Activated naive CD4-positive, alpha-beta T cell treated with anti-CD3 and anti-CD28 coated beads, Interleukin-2, amount 10 ng/mL, durations not matched to agents 7 days and 5 days (primary cell): ENCODE measurements around the gene SNUPN.

Source experiments
- CTCF ChIA-PET: fragments of 350-600 bp; sonication (Branson Sonifier 250); formaldehyde crosslinking; loops from one replicate; lab custom pipeline; 2021; ENCODE audit warnings: antibody characterized with exemption; lab: Charles Lee
- DNase-seq: peaks from one replicate; pipeline ENCODE4 v3.0.0-alpha.2; 2020
- H3K27ac Mint-ChIP-seq: one replicate; pipeline ENCODE4 v1.8.0; 2021; ENCODE audit warnings: mild to moderate bottlenecking, moderate library complexity, mixed read lengths
- H3K27me3 Mint-ChIP-seq: one replicate; pipeline ENCODE4 v1.8.0; 2021; ENCODE audit warnings: mild to moderate bottlenecking, mixed read lengths
- H3K36me3 Mint-ChIP-seq: one replicate; pipeline ENCODE4 v1.8.0; 2021; ENCODE audit warnings: mixed read lengths
- H3K4me1 Mint-ChIP-seq: one replicate; pipeline ENCODE4 v1.8.0; 2021; ENCODE audit warnings: mixed read lengths
- H3K4me3 Mint-ChIP-seq: one replicate; pipeline ENCODE4 v1.8.0; 2021; ENCODE audit warnings: mild to moderate bottlenecking, moderate library complexity, mixed read lengths
- H3K9me3 Mint-ChIP-seq: one replicate; pipeline ENCODE4 v1.8.0; 2021; ENCODE audit warnings: mixed read lengths

Gene SNUPN

GRCh38 chr15:75625542-75626347 is at the start of gene SNUPN:
Gene SNUPN, minus strand, starts transcription at chr15:75625725. Its CDS starts 4,674 bp downstream, at chr15:75621051.
- H3K27ac Mint-ChIP-seq = peak within 1 kb of the TSS; percentile 97
- peak; percentile 97 for DNase-seq
- H3K4me3 Mint-ChIP-seq = peak within 1 kb of the TSS; percentile 87
- peaks cover 50% of the 10 kb centered on the region for H3K4me1 Mint-ChIP-seq
- H3K27me3 Mint-ChIP-seq = no peaks in the 10 kb centered on the region
- peaks cover 11% of the 10 kb centered on the region for H3K36me3 Mint-ChIP-seq
- CTCF ChIA-PET = interaction anchor here (0.6 to 3.2 kb wide), 6 partner anchors 12 to 597 kb away, joined by 3 to 15 read pairs (median 4); partner anchors contain the start of genes IMP3 and PTPN9
- no peaks in the 10 kb centered on the region for H3K9me3 Mint-ChIP-seq

GRCh38 chr15:75674366-75674765 is 48.8 kb upstream of the SNUPN start:
- Mint-ChIP-seq H3K36me3 (no peaks in the 10 kb centered on the region), H3K27me3 (peaks cover 9% of the 10 kb centered on the region), H3K9me3 (no peaks in the 10 kb centered on the region), H3K4me1 (no peaks in the 10 kb centered on the region), H3K27ac (no peak overlapping the region), H3K4me3 (no peak overlapping the region)
- DNase-seq = no peak
- CTCF ChIA-PET = interaction anchor here (0.9 kb wide), 1 partner anchor 306 kb away, joined by 3 read pairs; the partner anchor contains the start of gene MAN2C1

GRCh38 chr15:75673426-75674235 is 48.1 kb upstream of the SNUPN start:
- no peak for DNase-seq
- no peaks in the 10 kb centered on the region for H3K9me3 Mint-ChIP-seq
- peaks cover 9% of the 10 kb centered on the region for H3K27me3 Mint-ChIP-seq
- H3K36me3 Mint-ChIP-seq = no peaks in the 10 kb centered on the region
- no peak overlapping the region for H3K27ac Mint-ChIP-seq
- H3K4me3 Mint-ChIP-seq = no peak overlapping the region
- H3K4me1 Mint-ChIP-seq = no peaks in the 10 kb centered on the region
- CTCF ChIA-PET = no interaction called here

GRCh38 chr15:75672646-75673425 is 47.3 kb upstream of the SNUPN start:
- no peak overlapping the region for H3K27ac Mint-ChIP-seq
- H3K4me1 Mint-ChIP-seq = no peaks in the 10 kb centered on the region
- CTCF ChIA-PET = interaction anchor here (0.6 to 1.3 kb wide), 2 partner anchors 13 to 23 kb away, joined by 3 read pairs; no protein-coding TSS in a partner anchor
- peaks cover 9% of the 10 kb centered on the region for H3K27me3 Mint-ChIP-seq
- no peak overlapping the region for H3K4me3 Mint-ChIP-seq
- no peaks in the 10 kb centered on the region for H3K36me3 Mint-ChIP-seq
- DNase-seq = no peak
- H3K9me3 Mint-ChIP-seq = no peaks in the 10 kb centered on the region

- H3K27ac Mint-ChIP-seq = no peak overlapping the region
- H3K36me3 Mint-ChIP-seq = no peaks in the 10 kb centered on the region
- no peak overlapping the region for H3K4me3 Mint-ChIP-seq
- H3K4me1 Mint-ChIP-seq = no peaks in the 10 kb centered on the region
- peaks cover 9% of the 10 kb centered on the region for H3K27me3 Mint-ChIP-seq
- no peaks in the 10 kb centered on the region for H3K9me3 Mint-ChIP-seq
- DNase-seq = no peak
- CTCF ChIA-PET = interaction anchor here (1.0 to 1.3 kb wide), 3 partner anchors 10 to 22 kb away, joined by 3 read pairs; no protein-coding TSS in a partner anchor
These were observed 46.4 kb upstream of the SNUPN start for GRCh38 chr15:75671730-75672602.

- CTCF ChIA-PET = no interaction called here
- Mint-ChIP-seq H3K27ac (no peak overlapping the region), H3K27me3 (peaks cover 9% of the 10 kb centered on the region), H3K4me3 (no peak overlapping the region), H3K4me1 (no peaks in the 10 kb centered on the region), H3K36me3 (no peaks in the 10 kb centered on the region), H3K9me3 (no peaks in the 10 kb centered on the region)
- no peak for DNase-seq
These were observed 44.3 kb upstream of the SNUPN start for GRCh38 chr15:75669879-75670212.

- Mint-ChIP-seq H3K4me3 (no peak overlapping the region), H3K27me3 (peaks cover 9% of the 10 kb centered on the region), H3K9me3 (no peaks in the 10 kb centered on the region), H3K36me3 (no peaks in the 10 kb centered on the region), H3K4me1 (no peaks in the 10 kb centered on the region), H3K27ac (no peak overlapping the region)
- CTCF ChIA-PET = interaction anchor here (0.9 to 1.5 kb wide), 3 partner anchors 12 to 72 kb away, joined by 3 to 4 read pairs (median 4); no protein-coding TSS in a partner anchor
- DNase-seq = no peak
These were observed 43.8 kb upstream of the SNUPN start for GRCh38 chr15:75669191-75669878.

- CTCF ChIA-PET = no interaction called here
- no peak for DNase-seq
- Mint-ChIP-seq H3K36me3 (no peaks in the 10 kb centered on the region), H3K27ac (no peak overlapping the region), H3K27me3 (peaks cover 2% of the 10 kb centered on the region), H3K9me3 (no peaks in the 10 kb centered on the region), H3K4me1 (no peaks in the 10 kb centered on the region), H3K4me3 (no peak overlapping the region)
These were observed 41.4 kb upstream of the SNUPN start for GRCh38 chr15:75666823-75667501.

GRCh38 chr15:75663931-75664421 is 38.5 kb upstream of the SNUPN start:
- Mint-ChIP-seq H3K4me3 (no peak overlapping the region), H3K36me3 (no peaks in the 10 kb centered on the region), H3K4me1 (no peaks in the 10 kb centered on the region), H3K9me3 (no peaks in the 10 kb centered on the region), H3K27ac (no peak overlapping the region), H3K27me3 (no peaks in the 10 kb centered on the region)
- CTCF ChIA-PET = no interaction called here
- no peak for DNase-seq

- Mint-ChIP-seq H3K36me3 (no peaks in the 10 kb centered on the region), H3K27me3 (no peaks in the 10 kb centered on the region), H3K4me1 (no peaks in the 10 kb centered on the region), H3K4me3 (no peak overlapping the region), H3K27ac (no peak overlapping the region), H3K9me3 (no peaks in the 10 kb centered on the region)
- CTCF ChIA-PET = no interaction called here
- no peak for DNase-seq
These were observed 37.4 kb upstream of the SNUPN start for GRCh38 chr15:75662823-75663519.

GRCh38 chr15:75661756-75662140 is 36.2 kb upstream of the SNUPN start:
- CTCF ChIA-PET = interaction anchor here (1.6 kb wide), 1 partner anchor 9 kb away, joined by 3 read pairs; no protein-coding TSS in a partner anchor
- H3K27me3 Mint-ChIP-seq = no peaks in the 10 kb centered on the region
- H3K36me3 Mint-ChIP-seq = no peaks in the 10 kb centered on the region
- DNase-seq = no peak
- no peaks in the 10 kb centered on the region for H3K4me1 Mint-ChIP-seq
- no peak overlapping the region for H3K27ac Mint-ChIP-seq
- no peak overlapping the region for H3K4me3 Mint-ChIP-seq
- H3K9me3 Mint-ChIP-seq = no peaks in the 10 kb centered on the region
